DMS53 treated with DMSO at 0.1 percent for 48 hours (cell line): ENCODE measurements around the gene ATF1.
"Not testable (repeated sequence)": the region's sequence is repeated elsewhere in the genome, so short reads cannot be mapped to it uniquely, and the experiment has no call there.

Experiments used
- DNase-seq: peaks from one replicate; lab custom pipeline; 2025; ENCODE audit not compliant: unreplicated experiment; lab: John Stamatoyannopoulos, UW

The ATF1 gene

GRCh38 chr12:50751948-50752721, 11.8 kb upstream of the ATF1 start:
- peak; percentile 4 for DNase-seq

GRCh38 chr12:50753232-50753769, 10.6 kb upstream of the ATF1 start:
- no peak for DNase-seq

GRCh38 chr12:50764286-50765094, 589 bp downstream of the ATF1 start:
- peak; percentile 49 for DNase-seq

- DNase-seq = peak; percentile 48
These were observed 1.4 kb downstream of the ATF1 start for GRCh38 chr12:50765095-50765911.

GRCh38 chr12:50768391-50768790, 4.5 kb downstream of the ATF1 start:
- no peak for DNase-seq

- not testable (repeated sequence) for DNase-seq
These were observed 4.9 kb downstream of the ATF1 start for GRCh38 chr12:50768813-50769212.

- no peak for DNase-seq
These were observed 7.5 kb downstream of the ATF1 start for GRCh38 chr12:50771409-50771808.

- DNase-seq = no peak
These were observed 8.6 kb downstream of the ATF1 start for GRCh38 chr12:50772470-50772869.

- DNase-seq = no peak
These were observed 9.0 kb downstream of the ATF1 start for GRCh38 chr12:50772877-50773276.

- no peak for DNase-seq
These were observed 11.3 kb downstream of the ATF1 start for GRCh38 chr12:50775251-50775650.

GRCh38 chr12:50776749-50777728, 13.1 kb downstream of the ATF1 start:
- no peak for DNase-seq

GRCh38 chr12:50778663-50779590, 15.0 kb downstream of the ATF1 start:
- no peak for DNase-seq

- DNase-seq = no peak
These were observed 16.1 kb downstream of the ATF1 start for GRCh38 chr12:50780013-50780412.

GRCh38 chr12:50784501-50784900, 20.6 kb downstream of the ATF1 start:
- no peak for DNase-seq

GRCh38 chr12:50785406-50786001, 21.6 kb downstream of the ATF1 start:
- no peak for DNase-seq

- DNase-seq = peak; percentile 73
These were observed 22.8 kb downstream of the ATF1 start for GRCh38 chr12:50786498-50787231.

GRCh38 chr12:50787618-50788017, 23.7 kb downstream of the ATF1 start:
- DNase-seq = no peak

GRCh38 chr12:50788561-50788960, 24.7 kb downstream of the ATF1 start:
- DNase-seq = no peak
